ENCODE measurements around the gene ANKRD63. TPM values are rescaled to one million over a fixed set of nuclear protein-coding genes. Genes with fewer than 3 reads are reported as not detected.

ANKRD63 gene
- total RNA-seq, 1 experiment from 2014 or later, result 1.2 TPM

GRCh38 chr15:40286794-40287193, 3.9 kb upstream of the ANKRD63 start:
- no peaks in the 10 kb centered on the region for H3K36me3 ChIP-seq (ENCODE audit: low read depth, low read length)
- H3K27me3 ChIP-seq (ENCODE audit: low read length), result no peaks in the 10 kb centered on the region
- no peaks in the 10 kb centered on the region for H3K9me3 ChIP-seq (ENCODE audit: low read length)
- TF ChIP-seq CTCF (conservative IDR thresholded peaks at IDR 0.05; ENCODE audit: low read depth, low read length) (no peak), EZH2phosphoT487 (IDR thresholded peaks at IDR 0.05; ENCODE audit: borderline replicate concordance, low read length) (no peak), EZH2 (IDR thresholded peaks at IDR 0.05; ENCODE audit: low read length, unreplicated experiment) (no peak)
- no peaks in the 10 kb centered on the region for H3K79me2 ChIP-seq (ENCODE audit: low read length)
- no peaks in the 10 kb centered on the region for H3F3A ChIP-seq (ENCODE audit: low read length, unreplicated experiment)
- ATAC-seq (no peak), DNase-seq (no peak)
- no peaks in the 10 kb centered on the region for H3K9me2 ChIP-seq (replicated peaks; ENCODE audit: low read length)
- intact Hi-C loops (cut with micrococcal nuclease), result no loop called here
- H3K4me2 ChIP-seq (ENCODE audit: low read length), result no peak overlapping the region
- H2AFZ ChIP-seq (ENCODE audit: low read length), result no peak overlapping the region
- ChIA-PET POLR2A (ENCODE audit: unreplicated experiment) (no interaction called here), CTCF (no interaction called here)
- no peak overlapping the region for H3K9ac ChIP-seq (ENCODE audit: low read length)
- no TSS peak for BruUV-seq (replicated peaks)
- H3K4me3 ChIP-seq (ENCODE audit: low read length), result no peak overlapping the region
- H3K27ac ChIP-seq (ENCODE audit: low read length), result no peak overlapping the region
- no peaks in the 10 kb centered on the region; the same call in 1 of the 2 replicates for H3K4me1 ChIP-seq (ENCODE audit: insufficient read depth, low read length)
- H4K20me1 ChIP-seq (ENCODE audit: low read length), result no peaks in the 10 kb centered on the region

GRCh38 chr15:40286061-40286532, 3.2 kb upstream of the ANKRD63 start:
- POLR2A ChIA-PET (ENCODE audit: unreplicated experiment), result no interaction called here
- DNase-seq, result no peak

More at GRCh38 chr15:40286061-40286532, 3.2 kb upstream of the ANKRD63 start:
- no peak overlapping the region for H3K27ac ChIP-seq (ENCODE audit: low read length)
- CTCF ChIA-PET, result no interaction called here
- no peak overlapping the region for H2AFZ ChIP-seq (ENCODE audit: low read length)
- no TSS peak for BruUV-seq (replicated peaks)
- no peaks in the 10 kb centered on the region for H3K9me3 ChIP-seq (ENCODE audit: low read length)
- TF ChIP-seq EZH2phosphoT487 (IDR thresholded peaks at IDR 0.05; ENCODE audit: borderline replicate concordance, low read length) (no peak), CTCF (conservative IDR thresholded peaks at IDR 0.05; ENCODE audit: low read depth, low read length) (no peak), EZH2 (IDR thresholded peaks at IDR 0.05; ENCODE audit: low read length, unreplicated experiment) (no peak)
- H3K79me2 ChIP-seq (ENCODE audit: low read length), result no peaks in the 10 kb centered on the region
- no peak for ATAC-seq
- no peak overlapping the region for H3K4me3 ChIP-seq (ENCODE audit: low read length)
- intact Hi-C loops (cut with micrococcal nuclease), result no loop called here
- no peaks in the 10 kb centered on the region for H3K36me3 ChIP-seq (ENCODE audit: low read depth, low read length)
- no peaks in the 10 kb centered on the region for H3K27me3 ChIP-seq (ENCODE audit: low read length)
- no peaks in the 10 kb centered on the region; the same call in 1 of the 2 replicates for H3K4me1 ChIP-seq (ENCODE audit: insufficient read depth, low read length)
- no peaks in the 10 kb centered on the region for H3F3A ChIP-seq (ENCODE audit: low read length, unreplicated experiment)
- H4K20me1 ChIP-seq (ENCODE audit: low read length), result no peaks in the 10 kb centered on the region
- H3K9ac ChIP-seq (ENCODE audit: low read length), result no peak overlapping the region
- no peaks in the 10 kb centered on the region for H3K9me2 ChIP-seq (replicated peaks; ENCODE audit: low read length)
- H3K4me2 ChIP-seq (ENCODE audit: low read length), result no peak overlapping the region
